ENCODE results near the gene ATF7IP.
"Not testable (repeated sequence)": the region's sequence is repeated elsewhere in the genome, so short reads cannot be mapped to it uniquely, and the experiment has no call there.

ATF7IP gene

DNA sequence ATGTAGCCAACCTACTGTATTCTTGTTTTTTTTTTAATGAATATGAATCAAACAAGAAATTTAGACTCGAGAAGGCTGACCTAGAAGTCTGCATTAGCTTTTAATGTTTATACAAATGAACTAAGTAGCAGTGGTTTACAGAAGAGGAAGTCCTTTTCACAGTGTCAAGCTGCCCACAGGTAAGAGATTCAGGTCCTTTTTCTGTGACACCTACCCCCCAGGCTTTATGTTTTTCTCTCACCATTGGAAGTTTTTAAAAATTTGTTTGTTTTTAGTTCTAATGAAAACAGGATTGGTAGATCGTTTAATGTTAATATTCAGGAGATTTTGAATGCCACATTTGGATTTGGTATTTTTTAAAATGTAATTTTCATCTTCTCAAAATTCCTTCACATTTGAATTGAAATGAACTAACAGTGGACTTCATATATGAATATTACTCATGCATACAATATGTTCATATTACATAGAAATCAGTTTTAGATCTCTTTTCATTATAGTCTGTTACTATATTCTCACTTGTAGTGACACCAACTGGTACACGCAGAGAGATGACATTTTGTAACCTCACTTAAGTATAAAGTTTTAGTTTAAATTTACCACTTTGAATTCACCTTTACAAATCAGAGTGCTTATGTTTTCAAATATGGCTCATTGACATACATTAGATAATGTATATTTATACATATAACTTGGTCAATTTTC lies 29.7 kb downstream of the ATF7IP start:
- peak overlapping the region; percentile 87 for H3K4me2 ChIP-seq (ENCODE audit: low read length)
- TF ChIP-seq, protein P1, sequence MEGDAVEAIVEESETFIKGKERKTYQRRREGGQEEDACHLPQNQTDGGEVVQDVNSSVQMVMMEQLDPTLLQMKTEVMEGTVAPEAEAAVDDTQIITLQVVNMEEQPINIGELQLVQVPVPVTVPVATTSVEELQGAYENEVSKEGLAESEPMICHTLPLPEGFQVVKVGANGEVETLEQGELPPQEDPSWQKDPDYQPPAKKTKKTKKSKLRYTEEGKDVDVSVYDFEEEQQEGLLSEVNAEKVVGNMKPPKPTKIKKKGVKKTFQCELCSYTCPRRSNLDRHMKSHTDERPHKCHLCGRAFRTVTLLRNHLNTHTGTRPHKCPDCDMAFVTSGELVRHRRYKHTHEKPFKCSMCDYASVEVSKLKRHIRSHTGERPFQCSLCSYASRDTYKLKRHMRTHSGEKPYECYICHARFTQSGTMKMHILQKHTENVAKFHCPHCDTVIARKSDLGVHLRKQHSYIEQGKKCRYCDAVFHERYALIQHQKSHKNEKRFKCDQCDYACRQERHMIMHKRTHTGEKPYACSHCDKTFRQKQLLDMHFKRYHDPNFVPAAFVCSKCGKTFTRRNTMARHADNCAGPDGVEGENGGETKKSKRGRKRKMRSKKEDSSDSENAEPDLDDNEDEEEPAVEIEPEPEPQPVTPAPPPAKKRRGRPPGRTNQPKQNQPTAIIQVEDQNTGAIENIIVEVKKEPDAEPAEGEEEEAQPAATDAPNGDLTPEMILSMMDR (IDR thresholded peaks at IDR 0.05; ENCODE audit: low read depth, low read length): peak; percentile 48
- no peak for TF ChIP-seq EZH2phosphoT487 (IDR thresholded peaks at IDR 0.05; ENCODE audit: low read depth)
- H3K9me3 ChIP-seq (ENCODE audit: insufficient read depth, low read length): no peaks in the 10 kb centered on the region; the same call in 1 of the 2 replicates
- no peaks in the 10 kb centered on the region for H3K27me3 ChIP-seq (ENCODE audit: low read depth, low read length)
- peaks cover 37% of the 10 kb centered on the region for H3K36me3 ChIP-seq (replicated peaks; ENCODE audit: low read depth, low read length)
- peaks cover 84% of the 10 kb centered on the region for H3K79me2 ChIP-seq (ENCODE audit: low read length)
- H3K27ac ChIP-seq (ENCODE audit: low read length): peak overlapping the region; percentile 98
- H4K20me1 ChIP-seq (ENCODE audit: insufficient read depth, low read length): no peaks in the 10 kb centered on the region
- H3K9ac ChIP-seq (ENCODE audit: low read length): peak overlapping the region; percentile 74
- H2AFZ ChIP-seq (ENCODE audit: low read depth, low read length): no peak overlapping the region
- peaks cover 57% of the 10 kb centered on the region for H3K4me1 ChIP-seq (ENCODE audit: low read length)
- H3K4me3 ChIP-seq (ENCODE audit: low read length): peak overlapping the region; percentile 72

DNA sequence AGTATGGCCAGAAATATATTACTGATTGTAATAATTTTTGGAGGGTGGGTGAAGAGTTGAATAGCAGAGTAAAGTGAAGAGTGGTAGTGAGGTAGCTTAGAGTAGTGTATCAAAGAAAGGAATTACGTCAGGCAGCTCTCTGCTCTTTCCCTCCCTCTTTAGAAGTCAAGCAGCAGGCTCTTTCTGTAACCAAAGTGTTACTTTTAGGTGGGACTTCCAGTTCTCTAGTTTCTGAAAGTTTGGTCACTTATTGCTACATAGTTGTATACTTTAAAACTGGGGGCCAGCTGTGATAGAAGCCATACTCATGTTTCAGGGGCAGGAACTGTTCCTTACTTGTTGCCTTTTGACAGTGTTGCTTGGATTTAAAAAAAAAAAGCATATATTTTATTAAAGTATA lies 30.6 kb downstream of the ATF7IP start:
- no peak overlapping the region for H2AFZ ChIP-seq (ENCODE audit: low read depth, low read length)
- peak overlapping the region; percentile 98 for H3K27ac ChIP-seq (ENCODE audit: low read length)
- H3K4me2 ChIP-seq (ENCODE audit: low read length): peak overlapping the region; percentile 87
- H4K20me1 ChIP-seq (ENCODE audit: insufficient read depth, low read length): no peaks in the 10 kb centered on the region
- peaks cover 84% of the 10 kb centered on the region for H3K79me2 ChIP-seq (ENCODE audit: low read length)
- peak overlapping the region; percentile 72 for H3K4me3 ChIP-seq (ENCODE audit: low read length)
- no peaks in the 10 kb centered on the region; the same call in 1 of the 2 replicates for H3K9me3 ChIP-seq (ENCODE audit: insufficient read depth, low read length)
- H3K27me3 ChIP-seq (ENCODE audit: low read depth, low read length): no peaks in the 10 kb centered on the region
- H3K36me3 ChIP-seq (replicated peaks; ENCODE audit: low read depth, low read length): peaks cover 33% of the 10 kb centered on the region
- TF ChIP-seq EZH2phosphoT487 (IDR thresholded peaks at IDR 0.05; ENCODE audit: low read depth): no peak
- TF ChIP-seq, protein P1 (IDR thresholded peaks at IDR 0.05; ENCODE audit: low read depth, low read length): no peak
- peak overlapping the region; percentile 74 for H3K9ac ChIP-seq (ENCODE audit: low read length)
- peaks cover 60% of the 10 kb centered on the region for H3K4me1 ChIP-seq (ENCODE audit: low read length)

DNA sequence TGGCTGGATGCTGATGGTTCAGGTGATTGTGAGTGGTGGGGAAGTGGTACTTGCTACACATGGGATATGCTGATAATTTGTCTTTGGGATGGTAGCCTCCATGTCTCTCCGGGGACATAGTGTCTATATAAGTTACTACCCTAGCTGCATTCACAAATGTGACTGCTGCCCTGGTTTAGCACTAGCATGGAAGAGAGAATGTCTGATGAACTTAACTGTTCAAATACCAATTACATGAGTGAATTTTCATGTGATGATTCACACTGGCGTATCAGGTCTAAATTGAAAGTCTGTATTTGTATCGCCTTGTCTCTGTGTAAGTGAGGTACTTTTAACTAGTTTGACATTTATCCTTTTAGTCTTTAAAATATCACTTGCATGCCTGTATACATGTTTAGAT lies 34.4 kb downstream of the ATF7IP start:
- TF ChIP-seq EZH2phosphoT487 (IDR thresholded peaks at IDR 0.05; ENCODE audit: low read depth): no peak
- TF ChIP-seq, protein P1 (IDR thresholded peaks at IDR 0.05; ENCODE audit: low read depth, low read length): no peak
- peak overlapping the region; percentile 72 for H3K4me2 ChIP-seq (ENCODE audit: low read length)
- peak overlapping the region; percentile 41 for H3K27ac ChIP-seq (ENCODE audit: low read length)
- peaks cover 47% of the 10 kb centered on the region for H3K4me1 ChIP-seq (ENCODE audit: low read length)
- peaks cover 29% of the 10 kb centered on the region for H3K36me3 ChIP-seq (replicated peaks; ENCODE audit: low read depth, low read length)
- H2AFZ ChIP-seq (ENCODE audit: low read depth, low read length): no peak overlapping the region
- H3K9ac ChIP-seq (ENCODE audit: low read length): 0 out of 2 replicates have a peak overlapping the region, but pooled peaks have one; percentile 6
- peaks cover 92% of the 10 kb centered on the region for H3K79me2 ChIP-seq (ENCODE audit: low read length)
- H3K9me3 ChIP-seq (ENCODE audit: insufficient read depth, low read length): no peaks in the 10 kb centered on the region; the same call in 1 of the 2 replicates
- no peaks in the 10 kb centered on the region for H3K27me3 ChIP-seq (ENCODE audit: low read depth, low read length)
- H4K20me1 ChIP-seq (ENCODE audit: insufficient read depth, low read length): peaks cover 12% of the 10 kb centered on the region; the same call in 1 of the 2 replicates
- peak overlapping the region; percentile 56 for H3K4me3 ChIP-seq (ENCODE audit: low read length)

DNA sequence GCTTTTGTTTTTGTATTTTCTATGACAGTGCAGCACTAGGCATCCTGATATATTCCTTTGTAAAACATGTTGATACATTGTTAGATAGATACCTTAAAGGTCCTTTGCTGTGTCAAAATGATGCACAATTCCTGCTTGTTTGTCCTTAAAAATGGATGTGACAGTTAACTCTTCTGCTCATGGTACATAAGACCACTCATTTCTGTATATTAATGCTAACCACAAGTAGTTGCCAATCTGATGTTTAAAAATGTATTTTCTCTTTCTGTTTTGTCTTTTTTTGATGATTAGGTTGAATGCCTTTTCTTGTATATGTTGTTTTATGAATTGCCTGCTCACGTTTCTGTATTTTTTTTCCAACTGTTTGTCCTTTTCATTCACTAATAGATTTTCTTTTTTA lies 35.1 kb downstream of the ATF7IP start:
- H3K4me1 ChIP-seq (ENCODE audit: low read length): peaks cover 41% of the 10 kb centered on the region
- no peaks in the 10 kb centered on the region; the same call in 1 of the 2 replicates for H3K9me3 ChIP-seq (ENCODE audit: insufficient read depth, low read length)
- peaks cover 12% of the 10 kb centered on the region; the same call in 1 of the 2 replicates for H4K20me1 ChIP-seq (ENCODE audit: insufficient read depth, low read length)
- H3K4me3 ChIP-seq (ENCODE audit: low read length): peak overlapping the region; percentile 56
- no peaks in the 10 kb centered on the region for H3K27me3 ChIP-seq (ENCODE audit: low read depth, low read length)
- H3K27ac ChIP-seq (ENCODE audit: low read length): no peak overlapping the region
- peaks cover 34% of the 10 kb centered on the region for H3K36me3 ChIP-seq (replicated peaks; ENCODE audit: low read depth, low read length)
- H3K9ac ChIP-seq (ENCODE audit: low read length): no peak overlapping the region
- peaks cover 99% of the 10 kb centered on the region for H3K79me2 ChIP-seq (ENCODE audit: low read length)
- no peak overlapping the region for H2AFZ ChIP-seq (ENCODE audit: low read depth, low read length)
- no peak for TF ChIP-seq EZH2phosphoT487 (IDR thresholded peaks at IDR 0.05; ENCODE audit: low read depth)
- TF ChIP-seq, protein P1 (IDR thresholded peaks at IDR 0.05; ENCODE audit: low read depth, low read length): no peak
- H3K4me2 ChIP-seq (ENCODE audit: low read length): peak overlapping the region; percentile 72

- H2AFZ ChIP-seq (ENCODE audit: low read depth, low read length); H3K9me3 ChIP-seq (ENCODE audit: insufficient read depth, low read length); H3K4me2 ChIP-seq (ENCODE audit: low read length); H3K9ac ChIP-seq (ENCODE audit: low read length); H3K27ac ChIP-seq (ENCODE audit: low read length); H3K4me3 ChIP-seq (ENCODE audit: low read length); H3K27me3 ChIP-seq (ENCODE audit: low read depth, low read length): not testable (repeated sequence)
- H4K20me1 ChIP-seq (ENCODE audit: insufficient read depth, low read length): peaks cover 12% of the 10 kb centered on the region; the same call in 1 of the 2 replicates
- H3K79me2 ChIP-seq (ENCODE audit: low read length): peaks cover 100% of the 10 kb centered on the region
- H3K4me1 ChIP-seq (ENCODE audit: low read length): peaks cover 35% of the 10 kb centered on the region
- H3K36me3 ChIP-seq (replicated peaks; ENCODE audit: low read depth, low read length): peaks cover 36% of the 10 kb centered on the region
Measured at GRCh38 chr12:14401267-14401666, 35.8 kb downstream of the ATF7IP start.

Data from OCI-LY3 (cell line).